ENCODE results near the gene HCAR2.
"Not testable (repeated sequence)": the region's sequence is repeated elsewhere in the genome, so short reads cannot be mapped to it uniquely, and the experiment has no call there.

DNA sequence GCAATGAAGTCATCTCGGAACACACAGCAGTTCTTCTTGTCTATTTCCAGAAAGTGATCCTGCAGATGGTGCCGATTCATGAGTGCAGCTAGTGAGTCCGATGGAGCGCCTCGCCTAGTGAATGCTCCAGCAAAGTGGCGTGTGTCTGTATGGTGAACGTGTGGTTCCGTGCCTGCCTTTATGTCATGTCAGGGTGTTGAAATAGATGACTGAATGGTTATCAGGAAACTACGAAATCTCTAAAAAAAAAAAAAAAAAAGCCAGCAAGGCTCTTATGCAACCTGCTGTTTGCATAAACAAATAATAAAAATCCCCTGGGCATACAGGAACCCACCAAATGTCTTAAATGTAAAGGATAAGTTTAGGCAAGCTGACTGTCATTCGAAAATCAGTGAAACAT, 13.5 kb upstream of the HCAR2 start, which contains the start of gene HCAR3:
- TF ChIP-seq SUZ12 (IDR thresholded peaks at IDR 0.05; ENCODE audit: extremely low read depth, insufficient read depth, insufficient read length); ZNF274 (IDR thresholded peaks at IDR 0.05; ENCODE audit: low read depth, low read length); YY1 (IDR thresholded peaks at IDR 0.05; ENCODE audit: insufficient read depth, insufficient read length): not testable (repeated sequence)

All from NT2/D1 (cell line).